ENCODE measurements around the gene AIRE. TPM values are rescaled to one million over a fixed set of nuclear protein-coding genes. Genes with fewer than 3 reads are reported as not detected.

AIRE gene
- total and polyA plus RNA-seq, 2 experiments from 2014 or later = 0.45 TPM; not detected in 1

- H3K36me3 ChIP-seq = no peaks in the 10 kb centered on the region
- no peak overlapping the region for H3K4me3 ChIP-seq
- TF ChIP-seq CTCF (IDR thresholded peaks at IDR 0.05; ENCODE audit: low read depth, low read length) = no peak
- H3K4me1 ChIP-seq (ENCODE audit: low read depth) = peaks cover 7% of the 10 kb centered on the region
- no peak overlapping the region for H3K27ac ChIP-seq
- DNase-seq (ENCODE audit: low read depth in 1 of 2, low spot score in 1 of 2) = no peak
- H3K27me3 ChIP-seq = no peaks in the 10 kb centered on the region
- H3K9me3 ChIP-seq (ENCODE audit: low read depth) = no peaks in the 10 kb centered on the region
Observed at GRCh38 chr21:44267655-44268142, 18.0 kb upstream of the AIRE start.

- Histone ChIP-seq H3K27me3 (no peaks in the 10 kb centered on the region), H3K4me1 (ENCODE audit: low read depth) (no peaks in the 10 kb centered on the region), H3K27ac (no peak overlapping the region), H3K36me3 (no peaks in the 10 kb centered on the region), H3K9me3 (ENCODE audit: low read depth) (no peaks in the 10 kb centered on the region), H3K4me3 (no peak overlapping the region)
- no peak for DNase-seq (ENCODE audit: low read depth in 1 of 2, low spot score in 1 of 2)
- no peak for TF ChIP-seq CTCF (IDR thresholded peaks at IDR 0.05; ENCODE audit: low read depth, low read length)
Observed at GRCh38 chr21:44269090-44269489, 16.6 kb upstream of the AIRE start.

- Histone ChIP-seq H3K27ac (no peak overlapping the region), H3K9me3 (ENCODE audit: low read depth) (no peaks in the 10 kb centered on the region), H3K27me3 (no peaks in the 10 kb centered on the region), H3K4me3 (no peak overlapping the region), H3K4me1 (ENCODE audit: low read depth) (no peaks in the 10 kb centered on the region), H3K36me3 (no peaks in the 10 kb centered on the region)
- DNase-seq (ENCODE audit: low read depth in 1 of 2, low spot score in 1 of 2) = no peak
- no peak for TF ChIP-seq CTCF (IDR thresholded peaks at IDR 0.05; ENCODE audit: low read depth, low read length)
Observed at GRCh38 chr21:44271558-44272283, 14.0 kb upstream of the AIRE start.

- Histone ChIP-seq H3K27me3 (no peaks in the 10 kb centered on the region), H3K27ac (no peak overlapping the region), H3K36me3 (no peaks in the 10 kb centered on the region), H3K9me3 (ENCODE audit: low read depth) (no peaks in the 10 kb centered on the region), H3K4me1 (ENCODE audit: low read depth) (no peaks in the 10 kb centered on the region), H3K4me3 (no peak overlapping the region)
- DNase-seq (ENCODE audit: low read depth in 1 of 2, low spot score in 1 of 2) = no peak
- TF ChIP-seq CTCF (IDR thresholded peaks at IDR 0.05; ENCODE audit: low read depth, low read length) = no peak
Observed at GRCh38 chr21:44272284-44272858, 13.3 kb upstream of the AIRE start.

GRCh38 chr21:44273046-44273445 is 12.6 kb upstream of the AIRE start:
- no peaks in the 10 kb centered on the region for H3K36me3 ChIP-seq
- no peak for DNase-seq (ENCODE audit: low read depth in 1 of 2, low spot score in 1 of 2)
- H3K27me3 ChIP-seq = no peaks in the 10 kb centered on the region
- no peaks in the 10 kb centered on the region for H3K4me1 ChIP-seq (ENCODE audit: low read depth)
- H3K27ac ChIP-seq = no peak overlapping the region
- no peak for TF ChIP-seq CTCF (IDR thresholded peaks at IDR 0.05; ENCODE audit: low read depth, low read length)
- H3K9me3 ChIP-seq (ENCODE audit: low read depth) = no peaks in the 10 kb centered on the region
- H3K4me3 ChIP-seq = no peak overlapping the region

Measured in cardiac muscle cell (in vitro differentiated cells and primary cell).